H1 (cell line): ENCODE measurements around the gene HOXB5. TPM values are rescaled to one million over a fixed set of nuclear protein-coding genes. Genes with fewer than 3 reads are reported as not detected.
A peak's percentile ranks its signal among the peaks of the same experiment; 100 is the strongest.

Experiments
- CTCF ChIA-PET: fragments of 300-600 bp; sonication (Branson Sonifier 250); formaldehyde crosslinking; loops from one replicate; lab custom pipeline; 2021; ENCODE audit not compliant: partially characterized antibody; lab: Charles Lee
- POLR2A ChIA-PET: fragments of 300-600 bp; sonication (Branson Sonifier 250); formaldehyde crosslinking; loops from one replicate; lab custom pipeline; 2021; ENCODE audit warnings: inconsistent platforms; ENCODE audit not compliant: partially characterized antibody; lab: Charles Lee
- DNase-seq, 2 experiments: peaks; one replicate each; pipeline versions ENCODE4 v3.0.0 to v3.0.0-alpha.2; 2010 to 2022; ENCODE audit warnings: low spot score in 2 of 2, low read depth in 1 of 2, mixed read lengths in 1 of 2
- FAIRE-seq: peaks from 2 replicates; lab custom pipeline; 2011; peaks lifted over from hg19 to GRCh38; lab: Jason Lieb, UNC
- H2AFZ ChIP-seq: 2 replicates; pipeline ENCODE4 v1.8.1; 2012; ENCODE audit warnings: low read length, inconsistent platforms
- H2AK5ac ChIP-seq: 2 replicates; pipeline ENCODE4 v1.6.1; 2013; ENCODE audit warnings: low read depth, low read length
- H2BK120ac ChIP-seq: replicated peaks from 2 replicates; pipeline ENCODE3; 2013; ENCODE audit warnings: low read depth, low read length, inconsistent platforms
- H2BK12ac ChIP-seq: 2 replicates; pipeline ENCODE4 v1.6.1; 2013; ENCODE audit warnings: low read depth, low read length
- H2BK15ac ChIP-seq: 2 replicates; pipeline ENCODE4 v1.6.1; 2013; ENCODE audit warnings: low read length
- H2BK20ac ChIP-seq: 2 replicates; pipeline ENCODE4 v1.6.1; 2013; ENCODE audit warnings: low read length
- H2BK5ac ChIP-seq: 2 replicates; pipeline ENCODE4 v1.6.1; 2013; ENCODE audit warnings: low read depth, low read length
- H3K14ac ChIP-seq: 2 replicates; pipeline ENCODE4 v1.6.1; 2013; ENCODE audit warnings: inconsistent platforms; ENCODE audit not compliant: insufficient read length
- H3K18ac ChIP-seq: 2 replicates; pipeline ENCODE4 v1.6.1; 2013; ENCODE audit warnings: low read length; ENCODE audit errors: extremely low read depth
- H3K23ac ChIP-seq: 2 replicates; pipeline ENCODE4 v1.6.1; 2013; ENCODE audit warnings: inconsistent platforms; ENCODE audit not compliant: insufficient read length
- H3K23me2 ChIP-seq: 2 replicates; pipeline ENCODE4 v1.6.1; 2013; ENCODE audit warnings: low read depth, low read length
- H3K27ac ChIP-seq: 2 replicates; pipeline ENCODE4 v1.6.1; 2011; ENCODE audit warnings: low read depth, low read length, inconsistent platforms
- H3K27me3 ChIP-seq, 4 experiments: replicated peaks in 1 of 4; 1 replicate in 1 of 4; 2 replicates in 3 of 4; pipeline versions ENCODE4 v1.6.1 to v1.8.1; 2011 to 2013; ENCODE audit warnings: low read length in 3 of 4, mild to moderate bottlenecking in 3 of 4, inconsistent platforms in 2 of 4, mixed read lengths in 2 of 4, moderate library complexity in 1 of 4; ENCODE audit not compliant: control insufficient read depth in 3 of 4, insufficient read depth in 3 of 4; ENCODE audit errors: extremely low read depth in 1 of 4
- H3K36me3 ChIP-seq, 4 experiments: 2 replicates each; pipeline versions ENCODE4 v1.6.1 to v1.8.1; 2011 to 2013; ENCODE audit warnings: mild to moderate bottlenecking in 4 of 4, low read length in 3 of 4, moderate library complexity in 2 of 4, control low read depth in 1 of 4, inconsistent platforms in 1 of 4; ENCODE audit not compliant: insufficient read depth in 4 of 4, control insufficient read depth in 2 of 4
- H3K4ac ChIP-seq: replicated peaks from 2 replicates; pipeline ENCODE3; 2013; ENCODE audit warnings: low read length, low read depth, mixed read lengths, inconsistent platforms; ENCODE audit not compliant: insufficient read length
- H3K4me1 ChIP-seq, 4 experiments: replicated peaks in 1 of 4; 1 replicate in 1 of 4; 2 replicates in 3 of 4; pipeline versions ENCODE4 v1.6.1 to v1.8.1; 2011 to 2013; ENCODE audit warnings: low read length in 3 of 4, inconsistent platforms in 2 of 4, mixed read lengths in 1 of 4; ENCODE audit not compliant: insufficient read depth in 4 of 4, control insufficient read depth in 3 of 4
- H3K4me2 ChIP-seq, 2 experiments: 2 replicates each; pipeline versions ENCODE4 v1.6.1 to v1.8.1; 2011 to 2013; ENCODE audit warnings: low read depth in 2 of 2, low read length in 2 of 2, control low read depth in 1 of 2, inconsistent platforms in 1 of 2, mild to moderate bottlenecking in 1 of 2; ENCODE audit not compliant: insufficient read depth in 1 of 2
- H3K4me3 ChIP-seq, 4 experiments: fragments of 200-600, 300-600 bp in 1 of 4; sonication (generic), shearing (Covaris generic), sonication (Bioruptor Twin) in 1 of 4; 2 replicates each; pipeline versions ENCODE4 v1.5.1 to v1.8.1; 2011 to 2016; ENCODE audit warnings: low read length in 4 of 4, low read depth in 3 of 4, control low read depth in 2 of 4, inconsistent platforms in 2 of 4, mild to moderate bottlenecking in 2 of 4, mixed read lengths in 1 of 4, moderate library complexity in 1 of 4; ENCODE audit not compliant: insufficient read depth in 2 of 4; ENCODE audit errors: extremely low read depth in 1 of 4
- H3K56ac ChIP-seq: replicated peaks from 2 replicates; pipeline ENCODE3; 2013; ENCODE audit warnings: low read depth, mild to moderate bottlenecking, mixed read lengths, low read length, inconsistent platforms; ENCODE audit not compliant: insufficient read length
- H3K79me1 ChIP-seq: 2 replicates; pipeline ENCODE4 v1.6.1; 2013; ENCODE audit warnings: low read depth, low read length, control low read depth
- H3K79me2 ChIP-seq, 2 experiments: 2 replicates each; pipeline versions ENCODE4 v1.6.1 to v1.8.1; 2012 to 2013; ENCODE audit warnings: low read length in 2 of 2, mild to moderate bottlenecking in 2 of 2, inconsistent platforms in 1 of 2; ENCODE audit not compliant: insufficient read depth in 2 of 2, control insufficient read depth in 1 of 2
- H3K9ac ChIP-seq, 4 experiments: replicated peaks in 1 of 4; 1 replicate in 1 of 4; 2 replicates in 3 of 4; pipeline versions ENCODE4 v1.6.1 to v1.8.1; 2011 to 2013; ENCODE audit warnings: low read depth in 3 of 4, low read length in 3 of 4, control low read depth in 2 of 4, mild to moderate bottlenecking in 2 of 4, moderate library complexity in 2 of 4, inconsistent platforms in 1 of 4; ENCODE audit errors: extremely low read depth in 1 of 4
- H3K9me3 ChIP-seq, 2 experiments: 2 replicates each; pipeline versions ENCODE4 v1.6.1 to v1.8.1; 2012 to 2013; ENCODE audit warnings: mild to moderate bottlenecking in 2 of 2, moderate library complexity in 2 of 2, control low read depth in 1 of 2, inconsistent platforms in 1 of 2, low read depth in 1 of 2, low read length in 1 of 2, mixed read lengths in 1 of 2; ENCODE audit not compliant: insufficient read depth in 2 of 2
- H4K20me1 ChIP-seq, 2 experiments: replicated peaks in 1 of 2; 2 replicates each; pipeline versions ENCODE3 to v1.8.1; 2011 to 2013; ENCODE audit warnings: inconsistent platforms in 2 of 2, low read length in 2 of 2, mild to moderate bottlenecking in 1 of 2; ENCODE audit not compliant: insufficient read depth in 2 of 2, control insufficient read depth in 1 of 2
- H4K5ac ChIP-seq: 2 replicates; pipeline ENCODE4 v1.6.1; 2013; ENCODE audit warnings: low read length, low read depth, mixed read lengths, inconsistent platforms; ENCODE audit not compliant: insufficient read length
- H4K8ac ChIP-seq: 2 replicates; pipeline ENCODE4 v1.8.0; 2013; ENCODE audit warnings: mild to moderate bottlenecking, moderate library complexity, low read length, inconsistent platforms; ENCODE audit not compliant: insufficient read depth; ENCODE audit errors: extremely low read depth
- H4K91ac ChIP-seq: replicated peaks from 2 replicates; pipeline ENCODE3; 2013; ENCODE audit warnings: low read length, mixed read lengths, inconsistent platforms; ENCODE audit not compliant: insufficient read length
- BRCA1 ChIP-seq: IDR thresholded peaks from 2 replicates; pipeline ENCODE4 v1.6.1; 2012; ENCODE audit warnings: low read depth, low read length, improper control_type of control experiment
- CBX8 ChIP-seq: fragments of 300-800, 300-1000 bp; sonication (generic); IDR thresholded peaks from 2 replicates; pipeline ENCODE4 v1.7.1; 2016; ENCODE audit warnings: low read depth, low read length, borderline replicate concordance
- EP300 ChIP-seq, 2 experiments: IDR thresholded peaks; 1 replicate in 1 of 2; 2 replicates in 1 of 2; pipeline ENCODE4 v1.6.1; 2011 to 2012; ENCODE audit warnings: low read depth in 2 of 2, low read length in 2 of 2, mild to moderate bottlenecking in 2 of 2, borderline replicate concordance in 1 of 2, inconsistent platforms in 1 of 2, moderate library complexity in 1 of 2
- EZH2 ChIP-seq: fragments of 200-600 bp; sonication (generic); IDR thresholded peaks from 2 replicates; pipeline ENCODE4 v1.7.1; 2012; ENCODE audit warnings: low read depth, mild to moderate bottlenecking, moderate library complexity, low read length, inconsistent platforms; ENCODE audit not compliant: severe bottlenecking
- FOSL1 ChIP-seq: IDR thresholded peaks from 2 replicates; pipeline ENCODE4 v1.6.1; 2011; ENCODE audit warnings: mild to moderate bottlenecking, low read depth, low read length, moderate library complexity; ENCODE audit not compliant: insufficient read depth
- GABPA ChIP-seq: IDR thresholded peaks from 2 replicates; pipeline ENCODE4 v1.6.1; 2011; ENCODE audit warnings: mild to moderate bottlenecking, low read length, moderate library complexity, borderline replicate concordance; ENCODE audit not compliant: insufficient read depth
- HDAC2 ChIP-seq, 2 experiments: fragments of 300-600 bp in 1 of 2; sonication (generic) in 1 of 2; IDR thresholded peaks; 2 replicates each; pipeline ENCODE4 v1.6.1; 2011 to 2012; ENCODE audit warnings: low read depth in 2 of 2, low read length in 2 of 2, mild to moderate bottlenecking in 2 of 2, moderate library complexity in 2 of 2, borderline replicate concordance in 1 of 2, inconsistent platforms in 1 of 2
- HDAC6 ChIP-seq: IDR thresholded peaks from one replicate; pipeline ENCODE4 v1.7.1; 2012; ENCODE audit warnings: low read depth, mild to moderate bottlenecking, inconsistent platforms, low read length, moderate library complexity
- PHF8 ChIP-seq: fragments of 200-600 bp; sonication (generic); conservative IDR thresholded peaks from 2 replicates; pipeline ENCODE4 v1.7.1; 2012; ENCODE audit warnings: low read depth, mild to moderate bottlenecking, inconsistent platforms, low read length, moderate library complexity
- SP1 ChIP-seq: IDR thresholded peaks from 2 replicates; pipeline ENCODE4 v1.6.1; 2011; ENCODE audit warnings: low read depth, low read length
- SUZ12 ChIP-seq: fragments of 200-600 bp; sonication (generic); IDR thresholded peaks from 2 replicates; pipeline ENCODE4 v1.6.1; 2012; ENCODE audit warnings: mild to moderate bottlenecking, inconsistent platforms, low read length, moderate library complexity, mixed read lengths
- whole genome bisulfite sequencing, 2 experiments: shearing (Covaris generic) in 1 of 2; methylation state at CpG; one replicate each; pipeline versions ENCODE4 v1.1.6 to v1.1.7; 2013 to 2015; ENCODE audit warnings: low lambda C conversion rate in 2 of 2, mixed read lengths in 2 of 2, inconsistent platforms in 1 of 2, low coverage in 1 of 2, missing lambda C conversion rate in 1 of 2; ENCODE audit not compliant: insufficient replicate concordance in 2 of 2, insufficient coverage in 1 of 2, insufficient read length in 1 of 2; ENCODE audit errors: extremely low coverage in 1 of 2, missing lambda C conversion rate in 1 of 2; 5-methylcytosine and 5-hydroxymethylcytosine counted together
- polyA plus RNA-seq, 7 experiments: library from polyadenylated mRNA; depleted of rRNA in 3 of 7; stranded (reverse) in 5 of 7; unstranded in 2 of 7; fragments of >200 nt in 5 of 7; fragments of 200-250 nt in 2 of 7; gene quantifications; 1 replicate in 5 of 7; 2 replicates in 1 of 7; 4 replicates in 1 of 7; pipeline versions ENCODE4 v1.2.1 to v1.2.3, GENCODE V29; 2011 to 2013; ENCODE audit warnings: missing spikeins in 2 of 7, mixed read lengths in 2 of 7
- total RNA-seq: library from RNA; stranded (reverse); fragmentation: NEBNext Ultra II Directional; extraction: Animal tissue kit (Norgen Biotek cat#: 25700); gene quantifications from 2 replicates; pipeline ENCODE4 v1.2.1, GENCODE V29; 2021

The HOXB5 gene
- total and polyA plus RNA-seq, 2 of the 8 experiments (the other 6 are each of a cell fraction or from before 2014, with no cell fraction given), result not detected

- 12% methylated on average over 36 of the region's 43 CpGs; no CpG with 5 or more reads in 1 of the 2 experiments for WGBS, 2 experiments
- H3K79me1 ChIP-seq, result no peaks in the 10 kb centered on the region
- H2AFZ ChIP-seq, result no peak overlapping the region
- POLR2A ChIA-PET, result no interaction called here
- H3K36me3 ChIP-seq, result peaks cover 0 to 19% (median 0%) of the 10 kb centered on the region in 4 experiments; a peak in 1 of 8 replicates
- H3K4ac ChIP-seq, result no peak overlapping the region
- H2BK120ac ChIP-seq, result no peak overlapping the region
- no peaks in the 10 kb centered on the region for H3K23me2 ChIP-seq
- CTCF ChIA-PET, result interaction anchor here (0.5 to 5.4 kb wide), 38 partner anchors 10 to 592 kb away, joined by 3 to 30 read pairs (median 5); partner anchors contain the start of genes HOXB3, HOXB5 and HOXB9
- peaks cover 97 to 100% (median 99%) of the 10 kb centered on the region in 4 experiments for H3K27me3 ChIP-seq
- no peak overlapping the region for H3K18ac ChIP-seq
- H3K9ac ChIP-seq, result no peak overlapping the region
- H4K91ac ChIP-seq, result no peak overlapping the region
- no peaks in the 10 kb centered on the region for H3K79me2 ChIP-seq
- no peak overlapping the region for H3K4me3 ChIP-seq
- DNase-seq (no peak), FAIRE-seq (no peak)
- no peak overlapping the region for H3K23ac ChIP-seq
- no peak overlapping the region for H3K4me2 ChIP-seq
- H3K9me3 ChIP-seq, result no peaks in the 10 kb centered on the region; a peak in 1 of 4 replicates
- H3K4me1 ChIP-seq, result peaks cover 0 to 5% (median 3%) of the 10 kb centered on the region in 4 experiments; a peak in 5 of 7 replicates
- no peak overlapping the region for H4K8ac ChIP-seq
- peaks cover 27 to 44% of the 10 kb centered on the region in 2 experiments for H4K20me1 ChIP-seq
- no peak overlapping the region for H3K56ac ChIP-seq
- no peak overlapping the region for H4K5ac ChIP-seq
- no peak overlapping the region for H2BK12ac ChIP-seq
- H3K27ac ChIP-seq, result no peak overlapping the region
- H3K14ac ChIP-seq, result no peak overlapping the region
- H2BK20ac ChIP-seq, result no peak overlapping the region
- no peak overlapping the region for H2BK5ac ChIP-seq
- no peak overlapping the region for H2BK15ac ChIP-seq
- no peak overlapping the region for H2AK5ac ChIP-seq
- TF ChIP-seq FOSL1, result no peak
- TF ChIP-seq HDAC2 (IDR thresholded peaks at IDR 0.05; ENCODE audit: borderline replicate concordance in 1 of 2, low read depth in 2 of 2, low read length in 2 of 2), result no peak
- no peak for TF ChIP-seq HDAC6
- peak; percentile 96 for TF ChIP-seq CBX8
- no peak for TF ChIP-seq PHF8
- peak; percentile 98 for TF ChIP-seq SUZ12
- no peak for TF ChIP-seq SP1
- TF ChIP-seq EZH2, result peak; percentile 96
- TF ChIP-seq GABPA, result 0 out of 2 replicates have a peak, but pooled peaks have one; percentile 15
- TF ChIP-seq EP300 (IDR thresholded peaks at IDR 0.05; ENCODE audit: borderline replicate concordance in 1 of 2, low read depth in 2 of 2, low read length in 2 of 2), result no peak
- no peak for TF ChIP-seq BRCA1
Observed at GRCh38 chr17:48617471-48618255, 24.1 kb upstream of the HOXB5 start.
